ENCODE data around the gene LRRC74A.

DNA sequence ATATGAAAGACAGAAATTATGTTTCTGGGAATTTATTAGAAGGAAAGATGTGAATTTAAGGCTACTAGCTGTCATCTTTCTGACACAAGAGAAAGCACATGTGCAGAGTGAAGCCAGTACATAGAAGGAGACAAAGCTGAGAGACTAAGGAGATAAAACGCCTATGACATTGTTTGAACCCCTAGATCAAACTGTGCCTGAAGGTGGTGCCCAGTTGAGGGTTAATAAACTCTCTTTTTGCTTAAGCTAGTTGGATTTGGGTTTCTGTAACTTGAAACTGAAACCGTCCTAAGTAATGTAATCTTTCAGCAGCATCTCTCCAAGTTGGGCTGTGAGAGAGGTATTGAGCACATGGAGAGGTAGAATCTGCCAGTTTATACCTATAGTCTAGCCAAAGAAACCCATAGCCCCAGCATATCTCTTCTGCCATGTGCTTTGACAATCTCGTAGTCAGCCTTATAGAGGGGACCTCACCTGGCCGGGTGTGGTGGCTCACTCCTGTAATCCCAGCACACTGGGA lies 84.2 kb downstream of the LRRC74A start:
- TF ChIP-seq, protein P1, sequence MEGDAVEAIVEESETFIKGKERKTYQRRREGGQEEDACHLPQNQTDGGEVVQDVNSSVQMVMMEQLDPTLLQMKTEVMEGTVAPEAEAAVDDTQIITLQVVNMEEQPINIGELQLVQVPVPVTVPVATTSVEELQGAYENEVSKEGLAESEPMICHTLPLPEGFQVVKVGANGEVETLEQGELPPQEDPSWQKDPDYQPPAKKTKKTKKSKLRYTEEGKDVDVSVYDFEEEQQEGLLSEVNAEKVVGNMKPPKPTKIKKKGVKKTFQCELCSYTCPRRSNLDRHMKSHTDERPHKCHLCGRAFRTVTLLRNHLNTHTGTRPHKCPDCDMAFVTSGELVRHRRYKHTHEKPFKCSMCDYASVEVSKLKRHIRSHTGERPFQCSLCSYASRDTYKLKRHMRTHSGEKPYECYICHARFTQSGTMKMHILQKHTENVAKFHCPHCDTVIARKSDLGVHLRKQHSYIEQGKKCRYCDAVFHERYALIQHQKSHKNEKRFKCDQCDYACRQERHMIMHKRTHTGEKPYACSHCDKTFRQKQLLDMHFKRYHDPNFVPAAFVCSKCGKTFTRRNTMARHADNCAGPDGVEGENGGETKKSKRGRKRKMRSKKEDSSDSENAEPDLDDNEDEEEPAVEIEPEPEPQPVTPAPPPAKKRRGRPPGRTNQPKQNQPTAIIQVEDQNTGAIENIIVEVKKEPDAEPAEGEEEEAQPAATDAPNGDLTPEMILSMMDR (IDR thresholded peaks at IDR 0.05 in 8 of 11, conservative IDR thresholded peaks at IDR 0.05 in 3 of 11) = no peak
- TF ChIP-seq POLR2A (IDR thresholded peaks at IDR 0.05) = no peak

Measured in spleen (tissue), 7 donors.